HG03135 (cell line): Measurements from ENCODE around the gene CCDC160.
"Not testable (repeated sequence)": the region's sequence is repeated elsewhere in the genome, so short reads cannot be mapped to it uniquely, and the experiment has no call there.

ENCODE experiments used
- ATAC-seq: cut with Tn5 transposase; IDR thresholded peaks from one replicate; pipeline ENCODE4 v1.9.1; 2021; ENCODE audit warnings: mild to moderate bottlenecking, moderate library complexity; ENCODE audit not compliant: unreplicated experiment

The CCDC160 gene

GRCh38 chrX:134236626-134237614, at the start of gene CCDC160:
CCDC160 (plus strand) TSS chrX:134237182; CDS start chrX:134244801, 7,619 bp downstream.
- peak; percentile 66 for ATAC-seq

- ATAC-seq: no peak
Observed at GRCh38 chrX:134191281-134191680, 45.7 kb upstream of the CCDC160 start.

GRCh38 chrX:134194915-134195314, 42.1 kb upstream of the CCDC160 start:
- ATAC-seq: no peak

GRCh38 chrX:134202561-134202960, 34.4 kb upstream of the CCDC160 start:
- ATAC-seq: no peak

GRCh38 chrX:134206221-134206620, 30.8 kb upstream of the CCDC160 start:
- ATAC-seq: no peak

GRCh38 chrX:134210465-134210864, 26.5 kb upstream of the CCDC160 start:
- ATAC-seq: no peak

GRCh38 chrX:134235236-134235635, 1.7 kb upstream of the CCDC160 start:
- no peak for ATAC-seq

- ATAC-seq: not testable (repeated sequence)
Observed at GRCh38 chrX:134238144-134238543, 1.2 kb downstream of the CCDC160 start.

- no peak for ATAC-seq
Observed at GRCh38 chrX:134239016-134239415, 2.0 kb downstream of the CCDC160 start.

- no peak for ATAC-seq
Observed at GRCh38 chrX:134240209-134240608, 3.2 kb downstream of the CCDC160 start.

GRCh38 chrX:134241960-134242619, 5.1 kb downstream of the CCDC160 start:
- no peak for ATAC-seq

- ATAC-seq: no peak
Observed at GRCh38 chrX:134244043-134244442, 7.1 kb downstream of the CCDC160 start.

GRCh38 chrX:134246282-134246681, 9.3 kb downstream of the CCDC160 start:
- ATAC-seq: no peak

- no peak for ATAC-seq
Observed at GRCh38 chrX:134247492-134247891, 10.5 kb downstream of the CCDC160 start.

GRCh38 chrX:134249241-134249640, 12.3 kb downstream of the CCDC160 start:
- no peak for ATAC-seq

GRCh38 chrX:134251241-134251640, 14.3 kb downstream of the CCDC160 start:
- ATAC-seq: no peak

- no peak for ATAC-seq
Observed at GRCh38 chrX:134254511-134254910, 17.5 kb downstream of the CCDC160 start.

GRCh38 chrX:134255555-134255954, 18.6 kb downstream of the CCDC160 start:
- no peak for ATAC-seq

- no peak for ATAC-seq
Observed at GRCh38 chrX:134256684-134257083, 19.7 kb downstream of the CCDC160 start.

- no peak for ATAC-seq
Observed at GRCh38 chrX:134258202-134258601, 21.2 kb downstream of the CCDC160 start.

GRCh38 chrX:134285934-134286333, 49.0 kb downstream of the CCDC160 start:
- ATAC-seq: not testable (repeated sequence)

GRCh38 chrX:134287346-134287745, 50.4 kb downstream of the CCDC160 start:
- no peak for ATAC-seq
